Measurements from ENCODE around the gene SNRK.

Gene SNRK

GRCh38 chr3:43364926-43365325 is 78.6 kb downstream of the SNRK start:
- H3K4me3 ChIP-seq (ENCODE audit: low read depth, low read length) = no peak overlapping the region
- DNase-seq (ENCODE audit: low read depth) = no peak
- TF ChIP-seq CTCF (IDR thresholded peaks at IDR 0.05; ENCODE audit: control insufficient read depth, extremely low read depth, insufficient read depth) = no peak

DNA sequence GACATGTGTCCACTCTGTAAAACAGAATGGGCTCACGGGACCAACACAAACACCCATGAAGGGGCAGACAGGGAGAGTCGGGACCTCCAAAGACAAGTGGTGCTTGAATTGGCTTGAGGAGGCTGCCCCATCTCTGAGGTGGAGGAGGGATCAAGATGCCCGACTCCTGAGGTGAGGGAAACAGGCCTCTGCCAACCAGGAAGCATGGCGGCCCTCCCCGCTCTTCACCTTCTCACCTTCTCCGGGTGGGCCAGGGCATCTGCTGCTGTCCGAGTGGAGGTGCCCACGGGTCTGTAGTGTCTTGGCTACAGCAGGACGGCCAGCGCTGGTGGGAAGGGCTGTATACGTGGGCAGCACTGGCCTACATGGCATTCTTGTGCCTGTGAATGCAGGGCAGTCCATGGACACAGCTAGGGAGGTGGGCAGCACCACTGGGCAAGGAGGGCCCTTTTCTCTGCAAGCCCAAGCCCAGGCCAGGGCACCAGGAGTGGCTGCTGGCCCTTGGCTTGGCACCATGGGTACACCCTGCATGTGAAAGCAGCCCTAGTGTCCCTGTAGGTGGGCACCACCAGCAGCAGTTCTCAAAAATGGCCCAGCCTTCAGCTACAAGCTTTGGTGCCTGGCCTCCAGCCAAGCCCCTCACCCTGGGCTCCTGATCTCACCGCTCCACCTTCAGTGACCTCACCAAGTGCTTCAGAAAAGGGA is 79.4 kb downstream of the SNRK start:
- TF ChIP-seq CTCF (IDR thresholded peaks at IDR 0.05; ENCODE audit: control insufficient read depth, extremely low read depth, insufficient read depth) = no peak
- no peak overlapping the region for H3K4me3 ChIP-seq (ENCODE audit: low read depth, low read length)
- no peak for DNase-seq (ENCODE audit: low read depth)

GRCh38 chr3:43366481-43366880 is 80.1 kb downstream of the SNRK start:
- no peak overlapping the region for H3K4me3 ChIP-seq (ENCODE audit: low read depth, low read length)
- no peak for TF ChIP-seq CTCF (IDR thresholded peaks at IDR 0.05; ENCODE audit: control insufficient read depth, extremely low read depth, insufficient read depth)
- DNase-seq (ENCODE audit: low read depth) = no peak

DNA sequence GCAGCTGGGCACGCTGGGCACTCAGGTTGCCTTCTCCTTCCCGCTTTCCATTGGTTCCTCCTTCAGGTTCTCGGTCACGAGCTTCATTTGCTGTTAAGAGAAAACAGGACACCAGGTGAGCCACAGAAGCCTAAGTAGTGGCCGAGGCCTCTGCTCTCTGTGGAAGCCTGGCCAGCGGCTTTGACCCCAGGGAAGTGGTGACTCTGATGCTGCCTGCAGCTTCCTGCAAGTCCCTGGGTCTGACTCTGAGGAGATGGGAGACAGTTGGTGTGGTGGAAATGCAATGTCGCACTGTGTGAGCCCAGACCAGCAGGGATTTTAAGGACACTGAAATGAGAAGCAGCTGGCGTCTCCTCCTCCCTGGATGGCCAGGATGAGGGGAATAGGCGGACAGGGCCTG is 80.5 kb downstream of the SNRK start:
- DNase-seq (ENCODE audit: low read depth) = no peak

DNA sequence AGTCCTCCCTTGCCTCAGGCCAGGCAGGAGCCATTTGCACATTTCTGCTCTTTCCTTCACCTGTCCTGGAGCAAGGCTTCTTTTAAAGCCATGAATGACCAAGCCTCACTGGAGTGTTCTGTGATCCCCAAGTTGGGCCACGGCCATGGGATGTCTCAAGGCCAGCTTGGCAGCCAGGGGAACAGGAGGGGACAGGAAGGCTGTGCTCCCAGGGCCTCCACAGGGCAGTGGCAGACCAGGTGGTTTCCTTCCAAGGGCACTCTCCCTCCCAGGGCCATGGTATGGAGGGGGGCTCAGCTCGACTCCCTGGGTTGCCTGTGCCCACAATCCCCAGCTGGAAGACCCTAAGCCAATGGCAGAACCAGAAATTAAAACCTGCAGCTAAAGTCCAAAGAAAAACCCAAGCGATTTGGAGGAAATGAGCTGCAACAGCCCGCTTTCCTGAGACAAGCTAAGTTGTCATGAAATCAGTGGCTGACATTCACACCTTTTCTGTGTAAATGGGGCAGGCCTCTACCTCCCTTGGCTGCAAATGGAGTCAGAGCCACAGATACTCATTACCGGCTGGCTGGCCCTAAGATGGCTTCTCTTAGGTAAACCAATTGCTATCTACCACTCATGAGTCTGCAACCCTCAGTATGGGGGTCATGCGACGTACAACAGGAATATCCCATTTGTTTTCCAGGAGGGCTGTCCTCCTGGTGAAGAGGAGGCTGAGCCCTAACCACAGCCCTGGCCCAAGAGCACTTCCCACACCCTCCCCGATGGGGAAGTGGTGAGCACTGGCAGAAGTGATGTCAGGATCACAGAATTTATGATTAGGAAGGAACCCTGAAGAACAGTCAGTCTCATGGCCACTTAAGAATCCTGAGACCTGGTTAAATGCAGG is 83.3 kb downstream of the SNRK start:
- TF ChIP-seq CTCF (IDR thresholded peaks at IDR 0.05; ENCODE audit: control insufficient read depth, extremely low read depth, insufficient read depth) = no peak
- DNase-seq (ENCODE audit: low read depth) = no peak
- no peak overlapping the region for H3K4me3 ChIP-seq (ENCODE audit: low read depth, low read length)

More for the DNA sequence above, 80.5 kb downstream of the SNRK start:
- TF ChIP-seq CTCF (IDR thresholded peaks at IDR 0.05; ENCODE audit: control insufficient read depth, extremely low read depth, insufficient read depth) = no peak
- no peak overlapping the region for H3K4me3 ChIP-seq (ENCODE audit: low read depth, low read length)

GRCh38 chr3:43370293-43370980 is 84.1 kb downstream of the SNRK start:
- no peak for TF ChIP-seq CTCF (IDR thresholded peaks at IDR 0.05; ENCODE audit: control insufficient read depth, extremely low read depth, insufficient read depth)
- no peak for DNase-seq (ENCODE audit: low read depth)
- H3K4me3 ChIP-seq (ENCODE audit: low read depth, low read length) = no peak overlapping the region
